Activated naive CD8-positive, alpha-beta T cell treated with anti-CD3 and anti-CD28 coated beads, Interleukin-2, amount 10 ng/mL, durations not matched to agents 7 days and 5 days (primary cell): ENCODE results near the gene CHD2. TPM values are rescaled to one million over a fixed set of nuclear protein-coding genes. Genes with fewer than 3 reads are reported as not detected.

Experiments used
- ATAC-seq: fragments of 150-1000 bp; cut with Tn5 transposase; one replicate; pipeline ENCODE4 v1.10.0; 2021; ENCODE audit warnings: low read depth, moderate library complexity
- POLR2A ChIA-PET: fragments of 350-600 bp; sonication (Branson Sonifier 250); formaldehyde crosslinking; loops from one replicate; lab custom pipeline; 2021; ENCODE audit warnings: antibody characterized with exemption; lab: Charles Lee
- DNase-seq: peaks from one replicate; pipeline ENCODE4 v3.0.0; 2021
- H3K27ac Mint-ChIP-seq: one replicate; pipeline ENCODE4 v1.8.0; 2022; ENCODE audit warnings: mild to moderate bottlenecking, mixed read lengths
- H3K27me3 Mint-ChIP-seq: one replicate; pipeline ENCODE4 v1.8.0; 2022; ENCODE audit warnings: mild to moderate bottlenecking, moderate library complexity, mixed read lengths
- H3K36me3 Mint-ChIP-seq: one replicate; pipeline ENCODE4 v1.8.0; 2021; ENCODE audit warnings: mild to moderate bottlenecking, mixed read lengths
- H3K4me1 Mint-ChIP-seq: one replicate; pipeline ENCODE4 v1.8.0; 2021; ENCODE audit warnings: mixed read lengths
- H3K4me3 Mint-ChIP-seq: one replicate; pipeline ENCODE4 v1.8.0; 2022; ENCODE audit warnings: mild to moderate bottlenecking, moderate library complexity, mixed read lengths
- H3K9me3 Mint-ChIP-seq: one replicate; pipeline ENCODE4 v1.8.0; 2021; ENCODE audit warnings: mixed read lengths
- total RNA-seq, 2 experiments: library from RNA; stranded (reverse); gene quantifications; one replicate each; pipeline ENCODE4 v1.2.3, GENCODE V29; 2021

CHD2 gene
- total RNA-seq, 2 experiments from 2014 or later: 218 to 236 TPM

GRCh38 chr15:92889390-92890107 lies 10.6 kb upstream of the CHD2 start:
- ATAC-seq: no peak
- peak overlapping the region; percentile 74 for H3K4me3 Mint-ChIP-seq
- H3K9me3 Mint-ChIP-seq: no peaks in the 10 kb centered on the region
- DNase-seq: no peak
- peaks cover 65% of the 10 kb centered on the region for H3K4me1 Mint-ChIP-seq
- H3K36me3 Mint-ChIP-seq: peaks cover 69% of the 10 kb centered on the region
- POLR2A ChIA-PET: interaction anchor here (0.6 to 19.0 kb wide), 7 partner anchors 8 to 80 kb away, joined by 3 to 711 read pairs (median 5); partner anchors contain the start of gene CHD2
- H3K27me3 Mint-ChIP-seq: no peaks in the 10 kb centered on the region
- H3K27ac Mint-ChIP-seq: peak overlapping the region; percentile 79

DNA sequence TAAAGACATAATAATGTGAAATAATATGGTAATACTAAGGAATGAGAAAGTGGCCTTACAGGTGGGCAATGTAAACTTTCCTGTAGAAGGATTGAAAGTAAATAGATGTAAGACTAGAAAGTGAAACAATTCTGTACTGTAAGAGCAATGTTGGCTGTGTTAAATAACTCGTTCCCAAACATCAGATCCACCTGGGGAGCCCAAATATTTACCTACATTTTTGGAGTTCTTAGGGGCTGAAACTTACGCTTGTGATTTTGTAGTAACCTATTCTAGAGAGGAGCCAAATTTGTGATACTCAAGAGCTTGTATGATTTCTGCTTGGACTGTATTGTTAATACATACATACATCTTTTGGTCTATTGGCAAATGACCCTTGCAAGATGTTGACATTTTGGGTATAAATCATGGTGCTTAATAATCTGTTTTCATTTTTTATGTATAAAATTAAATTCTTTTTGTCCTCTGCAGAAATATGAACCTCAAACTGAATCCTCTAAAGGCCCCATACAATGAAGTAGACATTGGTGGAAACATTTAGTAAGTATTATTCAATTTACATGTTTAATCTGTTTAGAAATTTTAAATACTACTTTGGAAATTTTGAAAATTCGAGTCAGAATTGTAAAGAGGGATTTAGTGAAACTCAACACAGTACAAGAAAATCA lies 8.5 kb upstream of the CHD2 start:
- H3K9me3 Mint-ChIP-seq: no peaks in the 10 kb centered on the region
- peak overlapping the region; percentile 14 for H3K27ac Mint-ChIP-seq
- POLR2A ChIA-PET: interaction anchor here (0.5 to 19.0 kb wide), 5 partner anchors 9 to 838 kb away, joined by 4 to 711 read pairs (median 56); partner anchors contain the start of gene CHD2
- peak overlapping the region; percentile 73 for H3K4me3 Mint-ChIP-seq
- no peaks in the 10 kb centered on the region for H3K27me3 Mint-ChIP-seq
- ATAC-seq (no peak), DNase-seq (no peak)
- H3K36me3 Mint-ChIP-seq: peaks cover 63% of the 10 kb centered on the region
- H3K4me1 Mint-ChIP-seq: peaks cover 65% of the 10 kb centered on the region

- Mint-ChIP-seq H3K4me3 (peak overlapping the region; percentile 20), H3K4me1 (peaks cover 64% of the 10 kb centered on the region), H3K36me3 (peaks cover 62% of the 10 kb centered on the region), H3K9me3 (no peaks in the 10 kb centered on the region), H3K27ac (no peak overlapping the region), H3K27me3 (no peaks in the 10 kb centered on the region)
- ATAC-seq: no peak
- POLR2A ChIA-PET: interaction anchor here (0.5 to 19.0 kb wide), 4 partner anchors 10 to 839 kb away, joined by 4 to 711 read pairs (median 43); partner anchors contain the start of gene CHD2
- no peak for DNase-seq
Measured at GRCh38 chr15:92892201-92892555, 7.9 kb upstream of the CHD2 start.

DNA sequence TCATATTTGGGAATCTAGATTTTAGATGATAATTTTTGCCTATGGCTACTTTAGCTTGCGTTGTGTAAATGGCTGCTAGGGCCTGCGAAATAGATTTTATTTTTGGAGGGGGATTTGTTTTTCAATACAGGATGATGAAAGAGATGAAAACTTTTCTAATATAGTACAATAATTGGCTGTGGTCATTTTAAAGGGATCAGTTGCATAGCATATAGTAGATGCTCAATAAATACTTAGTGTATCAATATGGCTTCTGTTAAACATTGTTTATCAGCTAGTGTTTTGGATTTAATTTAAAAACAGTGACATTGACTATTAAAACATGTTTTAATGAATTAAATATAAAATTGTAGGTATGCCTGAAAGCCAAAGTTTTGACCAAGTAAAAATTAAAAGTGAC lies 6.9 kb upstream of the CHD2 start:
- POLR2A ChIA-PET: interaction anchor here (0.7 to 19.0 kb wide), 6 partner anchors 8 to 84 kb away, joined by 3 to 711 read pairs (median 22); partner anchors contain the start of gene CHD2
- DNase-seq (no peak), ATAC-seq (no peak)
- Mint-ChIP-seq H3K27me3 (no peaks in the 10 kb centered on the region), H3K4me3 (peak overlapping the region; percentile 73), H3K36me3 (peaks cover 65% of the 10 kb centered on the region), H3K4me1 (peaks cover 64% of the 10 kb centered on the region), H3K27ac (no peak overlapping the region), H3K9me3 (no peaks in the 10 kb centered on the region)

GRCh38 chr15:92896561-92896960 lies 3.6 kb upstream of the CHD2 start:
- DNase-seq (no peak), ATAC-seq (no peak)
- Mint-ChIP-seq H3K27me3 (no peaks in the 10 kb centered on the region), H3K36me3 (peaks cover 68% of the 10 kb centered on the region), H3K27ac (peak overlapping the region; percentile 22), H3K9me3 (no peaks in the 10 kb centered on the region), H3K4me3 (peak overlapping the region; percentile 55), H3K4me1 (peaks cover 52% of the 10 kb centered on the region)
- POLR2A ChIA-PET: interaction anchor here (0.7 to 19.0 kb wide), 4 partner anchors 8 to 191 kb away, joined by 7 to 711 read pairs (median 57); partner anchors contain the start of gene CHD2

GRCh38 chr15:92897620-92898019 lies 2.5 kb upstream of the CHD2 start:
- H3K36me3 Mint-ChIP-seq: peaks cover 65% of the 10 kb centered on the region
- H3K27ac Mint-ChIP-seq: peak overlapping the region; percentile 67
- H3K4me3 Mint-ChIP-seq: peak overlapping the region; percentile 35
- DNase-seq: no peak
- peaks cover 47% of the 10 kb centered on the region for H3K4me1 Mint-ChIP-seq
- H3K9me3 Mint-ChIP-seq: no peaks in the 10 kb centered on the region
- no peaks in the 10 kb centered on the region for H3K27me3 Mint-ChIP-seq
- no peak for ATAC-seq
- POLR2A ChIA-PET: interaction anchor here (0.7 to 8.6 kb wide), 6 partner anchors 8 to 89 kb away, joined by 3 to 82 read pairs (median 6); no protein-coding TSS in a partner anchor

DNA sequence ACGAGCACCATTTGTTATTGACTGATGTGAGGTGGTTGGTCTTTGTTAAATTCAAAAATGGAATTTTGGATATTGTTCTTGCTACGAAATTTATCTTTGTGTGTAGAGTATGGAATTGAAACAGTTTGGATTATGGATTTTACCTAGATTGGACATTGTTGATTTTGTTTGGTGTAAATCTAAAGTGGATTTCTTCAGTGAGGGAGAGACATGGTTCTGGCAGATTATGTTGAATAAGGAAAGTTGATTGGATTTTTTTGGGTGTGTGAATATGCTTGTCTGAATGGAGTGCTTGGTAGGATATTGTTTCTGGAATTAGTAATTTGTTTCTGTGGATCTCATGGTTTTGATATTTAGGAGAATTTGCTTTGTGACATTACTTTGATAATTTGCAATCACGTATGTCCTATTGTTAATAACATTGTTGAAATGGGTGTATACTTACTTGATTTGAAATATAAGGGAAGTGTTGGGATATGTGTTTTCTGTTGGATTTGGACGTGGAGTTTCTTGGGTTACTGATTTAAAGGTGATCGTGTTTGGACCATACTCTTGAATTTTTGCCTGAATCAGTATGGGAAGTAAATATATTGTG lies 1.0 kb upstream of the CHD2 start:
- DNase-seq (no peak), ATAC-seq (no peak)
- Mint-ChIP-seq H3K4me3 (peak overlapping the region; percentile 66), H3K27ac (peak overlapping the region; percentile 71), H3K4me1 (peaks cover 43% of the 10 kb centered on the region), H3K9me3 (no peaks in the 10 kb centered on the region), H3K36me3 (peaks cover 65% of the 10 kb centered on the region), H3K27me3 (no peaks in the 10 kb centered on the region)
- POLR2A ChIA-PET: interaction anchor here (1.5 to 11.5 kb wide), 10 partner anchors 9 to 102 kb away, joined by 3 to 711 read pairs (median 26); no protein-coding TSS in a partner anchor

DNA sequence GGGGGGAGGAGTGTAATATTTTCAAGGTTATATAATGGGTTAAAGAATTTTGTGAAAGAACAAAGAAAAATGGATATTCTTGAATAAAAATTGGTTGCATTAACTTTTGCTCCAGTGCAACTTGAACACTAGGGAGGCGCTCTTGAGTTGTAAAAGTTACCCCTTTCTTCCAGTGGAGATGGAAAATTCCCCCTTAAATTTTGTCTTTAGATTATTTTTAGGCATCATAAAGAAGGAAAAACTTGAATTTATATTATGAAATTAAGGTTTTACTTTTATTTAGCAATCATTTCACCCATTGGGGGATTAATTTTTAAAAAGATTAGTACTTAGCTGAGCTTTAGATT lies 550 bp upstream of the CHD2 start:
- peaks cover 64% of the 10 kb centered on the region for H3K36me3 Mint-ChIP-seq
- peak overlapping the region; percentile 71 for H3K27ac Mint-ChIP-seq
- DNase-seq (no peak), ATAC-seq (no peak)
- no peaks in the 10 kb centered on the region for H3K9me3 Mint-ChIP-seq
- H3K27me3 Mint-ChIP-seq: no peaks in the 10 kb centered on the region
- peak overlapping the region; percentile 91 for H3K4me3 Mint-ChIP-seq
- H3K4me1 Mint-ChIP-seq: peaks cover 43% of the 10 kb centered on the region
- POLR2A ChIA-PET: interaction anchor here (0.7 to 11.5 kb wide), 15 partner anchors 9 to 105 kb away, joined by 3 to 711 read pairs (median 11); no protein-coding TSS in a partner anchor

- no peaks in the 10 kb centered on the region for H3K27me3 Mint-ChIP-seq
- DNase-seq (no peak), ATAC-seq (no peak)
- peak overlapping the region; percentile 91 for H3K4me3 Mint-ChIP-seq
- H3K27ac Mint-ChIP-seq: peak overlapping the region; percentile 97
- peaks cover 61% of the 10 kb centered on the region for H3K36me3 Mint-ChIP-seq
- peaks cover 43% of the 10 kb centered on the region for H3K4me1 Mint-ChIP-seq
- POLR2A ChIA-PET: interaction anchor here (0.7 to 11.5 kb wide), 17 partner anchors 8 to 103 kb away, joined by 3 to 711 read pairs (median 6); no protein-coding TSS in a partner anchor
- no peaks in the 10 kb centered on the region for H3K9me3 Mint-ChIP-seq
Measured at GRCh38 chr15:92900731-92901071, 577 bp downstream of the CHD2 start.

DNA sequence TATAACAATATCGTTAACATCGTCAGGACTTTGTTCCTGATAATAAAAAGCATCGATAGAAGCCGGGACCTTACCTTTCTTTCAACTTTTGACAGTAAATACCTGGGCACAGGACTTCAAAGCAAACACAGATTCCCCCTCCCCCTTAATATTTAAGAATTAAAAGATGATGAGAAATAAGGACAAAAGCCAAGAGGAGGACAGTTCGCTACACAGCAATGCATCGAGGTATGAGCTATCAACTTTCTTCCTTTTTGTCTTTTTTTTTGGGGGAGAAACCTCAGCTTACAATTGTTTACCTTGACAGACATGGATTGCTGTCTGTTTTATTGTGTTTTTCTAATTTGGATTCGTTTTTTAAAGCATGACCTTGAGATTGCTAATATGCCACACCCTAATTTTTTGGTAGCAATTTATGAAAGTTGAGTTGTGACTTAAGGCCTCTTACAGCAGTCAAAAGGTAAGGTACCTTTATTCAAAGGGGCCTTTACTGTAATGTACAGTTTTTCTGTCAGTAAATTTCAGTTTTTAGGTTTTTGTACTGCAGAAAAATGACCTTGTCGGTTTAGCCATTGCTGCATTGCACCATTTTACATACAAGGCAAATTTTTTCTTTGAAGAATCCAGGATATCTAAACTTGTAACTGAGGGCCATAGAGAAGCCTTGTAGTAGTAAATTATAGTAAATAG lies 1.1 kb downstream of the CHD2 start:
- H3K27me3 Mint-ChIP-seq: no peaks in the 10 kb centered on the region
- no peaks in the 10 kb centered on the region for H3K9me3 Mint-ChIP-seq
- peaks cover 62% of the 10 kb centered on the region for H3K36me3 Mint-ChIP-seq
- H3K4me3 Mint-ChIP-seq: peak overlapping the region; percentile 91
- POLR2A ChIA-PET: interaction anchor here (1.4 to 11.5 kb wide), 11 partner anchors 7 to 90 kb away, joined by 3 to 711 read pairs (median 19); no protein-coding TSS in a partner anchor
- H3K4me1 Mint-ChIP-seq: peaks cover 46% of the 10 kb centered on the region
- peak overlapping the region; percentile 97 for H3K27ac Mint-ChIP-seq
- ATAC-seq: no peak
- no peak for DNase-seq

- no peaks in the 10 kb centered on the region for H3K9me3 Mint-ChIP-seq
- H3K27ac Mint-ChIP-seq: peak overlapping the region; percentile 84
- ATAC-seq (no peak), DNase-seq (no peak)
- H3K27me3 Mint-ChIP-seq: no peaks in the 10 kb centered on the region
- peaks cover 54% of the 10 kb centered on the region for H3K36me3 Mint-ChIP-seq
- POLR2A ChIA-PET: interaction anchor here (2.6 to 11.5 kb wide), 5 partner anchors 13 to 91 kb away, joined by 19 to 711 read pairs (median 84); no protein-coding TSS in a partner anchor
- H3K4me3 Mint-ChIP-seq: peak overlapping the region; percentile 91
- H3K4me1 Mint-ChIP-seq: peaks cover 48% of the 10 kb centered on the region
Measured at GRCh38 chr15:92901995-92902394, 1.9 kb downstream of the CHD2 start.

- H3K27me3 Mint-ChIP-seq: no peaks in the 10 kb centered on the region
- peaks cover 50% of the 10 kb centered on the region for H3K36me3 Mint-ChIP-seq
- POLR2A ChIA-PET: interaction anchor here (0.8 to 11.5 kb wide), 7 partner anchors 12 to 105 kb away, joined by 3 to 711 read pairs (median 23); no protein-coding TSS in a partner anchor
- ATAC-seq (no peak), DNase-seq (no peak)
- H3K4me3 Mint-ChIP-seq: peak overlapping the region; percentile 99
- H3K27ac Mint-ChIP-seq: peak overlapping the region; percentile 100
- H3K9me3 Mint-ChIP-seq: no peaks in the 10 kb centered on the region
- peaks cover 48% of the 10 kb centered on the region for H3K4me1 Mint-ChIP-seq
Measured at GRCh38 chr15:92902737-92903593, 2.8 kb downstream of the CHD2 start.
